Heart left ventricle (tissue), 16 donors: ENCODE data around the gene PTBP3. TPM values are rescaled to one million over a fixed set of nuclear protein-coding genes. Genes with fewer than 3 reads are reported as not detected.

ENCODE experiments used
- ATAC-seq, 4 donors: fragments of 200-7000 bp; cut with Tn5 transposase; one replicate each; pipeline ENCODE4 v1.9.1; 2020 to 2022; ENCODE audit warnings: moderate library complexity in 4 of 4, mild to moderate bottlenecking in 3 of 4, moderate number of reproducible peaks in 1 of 4
- DNase-seq, 5 donors: peaks; one replicate each; pipeline ENCODE4 v3.0.0-alpha.2; 2020
- H3K27ac ChIP-seq, 12 donors: fragments of 200-600 bp; sonication (generic) in 4 of 12; one replicate each; pipeline versions ENCODE4 v1.5.0 to v1.8.0; 2016 to 2022; ENCODE audit warnings: mild to moderate bottlenecking in 2 of 12
- H3K27me3 ChIP-seq, 9 donors: fragments of 200-600 bp; sonication (generic) in 2 of 9; one replicate each; pipeline versions ENCODE4 v1.5.1 to v1.8.0; 2016 to 2022; ENCODE audit warnings: mild to moderate bottlenecking in 3 of 9
- H3K36me3 ChIP-seq, 9 donors: fragments of 200-600 bp; sonication (generic) in 2 of 9; one replicate each; pipeline versions ENCODE4 v1.5.0 to v1.8.0; 2018 to 2022; ENCODE audit warnings: mild to moderate bottlenecking in 2 of 9
- H3K4me1 ChIP-seq, 12 donors: fragments of 200-600 bp; sonication (generic) in 4 of 12; one replicate each; pipeline versions ENCODE4 v1.5.0 to v1.8.0; 2016 to 2022; ENCODE audit warnings: mild to moderate bottlenecking in 3 of 12
- H3K4me3 ChIP-seq, 12 donors: fragments of 200-600 bp; sonication (generic) in 4 of 12; one replicate each; pipeline versions ENCODE4 v1.5.0 to v1.8.0; 2017 to 2022; ENCODE audit warnings: mild to moderate bottlenecking in 9 of 12, moderate library complexity in 4 of 12
- H3K9me3 ChIP-seq, 12 donors: fragments of 200-600 bp; sonication (generic) in 4 of 12; one replicate each; pipeline versions ENCODE4 v1.5.0 to v1.8.0; 2016 to 2022; ENCODE audit warnings: mild to moderate bottlenecking in 1 of 12
- CTCF ChIP-seq, 12 donors: fragments of 200-600 bp; sonication (generic) in 4 of 12; IDR thresholded peaks; one replicate each; pipeline versions ENCODE4 v1.5.0 to v1.8.0; 2018 to 2022; ENCODE audit warnings: antibody characterized with exemption in 12 of 12, mild to moderate bottlenecking in 5 of 12
- POLR2A ChIP-seq, 2 donors: fragments of 450-650 bp; IDR thresholded peaks; one replicate each; pipeline ENCODE4 v1.6.1; 2017; ENCODE audit warnings: antibody characterized with exemption in 2 of 2, mild to moderate bottlenecking in 2 of 2, moderate library complexity in 2 of 2
- WGBS, 4 donors: extraction: QIAGEN DNeasy Blood & Tissue Kit in 2 of 4; methylation state at CpG; one replicate each; pipeline versions ENCODE4 v1.1.5 to v1.1.7; 2013 to 2018; 5-methylcytosine and 5-hydroxymethylcytosine counted together
- intact Hi-C, 10 donors: fragments of 100-400 bp; cut with DNase I; formaldehyde crosslinking; loops; one replicate each; pipeline versions ENCODE4 v1.11.1 to v1.14.2; 2022
- polyA plus RNA-seq, 2 donors: library from polyadenylated mRNA; stranded (reverse); fragments of 200-250 nt; gene quantifications; one replicate each; pipeline ENCODE4 v1.2.3, GENCODE V29; 2013
- total RNA-seq, 9 donors: library from RNA; depleted of rRNA in 2 of 9; stranded (reverse); fragments of >200 nt in 2 of 9; fragmentation: NEBNext Ultra II Directional in 3 of 9; extraction: Animal tissue kit (Norgen Biotek cat#: 25700) in 3 of 9; gene quantifications; one replicate each; pipeline versions ENCODE4 v1.1.0 to v1.2.4, GENCODE V29; 2016 to 2023
- donor health status: ischemic (EF 13 %, LVEDD 7.1; RV severe dilation, severe dysfunction).
- donor health status: healthy with polysubstance abuse.
- donor health status: DM: no; HTN: yes; CAD: no.
- donor health status: DM: no; HTN: no; CAD: no.
- donor health status: ischemic (EF 25% LVEDD 6.9; RV normal size, moderate dysfunction).
- donor health status: ischemic (EF 25% LVEDD 5.7; RV mildly dilated, moderate dysfunction).
- donor health status: healthy.
- donor health status: DM: yes; HTN: yes; CAD: no.
- donor health status: ischemic (EF 35%, LVEDD 5.7; RV mildly dilated, moderate dysfunction).
- donor health status: nonischemic (EF 11% LVEDD 7.7; RV severe dilation, severe dysfunction).
- donor health status: DM: yes; HTN: yes; CAD: no.
- donor health status: PGD.
- donor health status: ischemic (EF 29% LVEDD 5.4; RV normal size, mild dysfunction).
- donor health status: nonischemic (EF 23%, LVEDD 6.1; RV moderate dilation, normal function).

The PTBP3 gene
- total and polyA plus RNA-seq, 11 donors: 2.8 to 49.0 (median 13.7) TPM

- TF ChIP-seq POLR2A (IDR thresholded peaks at IDR 0.05): no peak
- no peak for TF ChIP-seq CTCF (IDR thresholded peaks at IDR 0.05)
- DNase-seq: no peak
- WGBS, 4 donors: 96 to 99% (median 98%) methylated on average over 2 of the region's 2 CpGs
- peaks cover 0 to 10% (median 0%) of the 10 kb centered on the region in 9 donors for H3K36me3 ChIP-seq
- H3K27ac ChIP-seq: no peak overlapping the region
- H3K9me3 ChIP-seq: peaks cover 0 to 13% (median 0%) of the 10 kb centered on the region in 12 donors
- no peak overlapping the region for H3K4me3 ChIP-seq
- peaks cover 0 to 7% (median 0%) of the 10 kb centered on the region in 12 donors for H3K4me1 ChIP-seq
- ATAC-seq: no peak
- H3K27me3 ChIP-seq: no peaks in the 10 kb centered on the region
- intact Hi-C loops: loop anchor here in 1 of 10 donors (10.0 kb wide), 1 partner anchor 56 kb away; no protein-coding TSS in a partner anchor
Observed at GRCh38 chr9:112280904-112281303, 52.5 kb downstream of the PTBP3 start.

GRCh38 chr9:112279501-112279900 lies 53.9 kb downstream of the PTBP3 start:
- peaks cover 0 to 13% (median 3%) of the 10 kb centered on the region in 12 donors for H3K4me1 ChIP-seq
- H3K27ac ChIP-seq: no peak overlapping the region
- no peak for TF ChIP-seq CTCF (IDR thresholded peaks at IDR 0.05)
- no peak for TF ChIP-seq POLR2A (IDR thresholded peaks at IDR 0.05)
- ATAC-seq (no peak), DNase-seq (no peak)
- peaks cover 0 to 10% (median 0%) of the 10 kb centered on the region in 9 donors for H3K36me3 ChIP-seq
- intact Hi-C loops: no loop called here
- H3K9me3 ChIP-seq: peaks cover 0 to 12% (median 0%) of the 10 kb centered on the region in 12 donors
- no peaks in the 10 kb centered on the region for H3K27me3 ChIP-seq
- no peak overlapping the region for H3K4me3 ChIP-seq

- peak in 1 of 4 donors; percentile 43 for ATAC-seq
- intact Hi-C loops: no loop called here
Observed at GRCh38 chr9:112278152-112278551, 55.3 kb downstream of the PTBP3 start.

GRCh38 chr9:112274600-112274999 lies 58.8 kb downstream of the PTBP3 start:
- Histone ChIP-seq H3K9me3 (no peaks in the 10 kb centered on the region), H3K36me3 (peaks cover 0 to 9% (median 0%) of the 10 kb centered on the region in 9 donors), H3K27me3 (no peaks in the 10 kb centered on the region), H3K4me3 (no peak overlapping the region), H3K4me1 (peaks cover 0 to 27% (median 7%) of the 10 kb centered on the region in 12 donors), H3K27ac (no peak overlapping the region)
- ATAC-seq: no peak
- TF ChIP-seq POLR2A (IDR thresholded peaks at IDR 0.05): no peak
- TF ChIP-seq CTCF (IDR thresholded peaks at IDR 0.05): no peak
- 96 to 100% (median 100%) methylated on average over 1 of the region's 1 CpG for WGBS, 4 donors
- intact Hi-C loops: no loop called here
- no peak for DNase-seq

More at GRCh38 chr9:112278152-112278551, 55.3 kb downstream of the PTBP3 start:
- Histone ChIP-seq H3K27me3 (no peaks in the 10 kb centered on the region), H3K4me3 (no peak overlapping the region), H3K4me1 (peaks cover 0 to 25% (median 7%) of the 10 kb centered on the region in 12 donors), H3K9me3 (no peaks in the 10 kb centered on the region), H3K36me3 (no peaks in the 10 kb centered on the region), H3K27ac (no peak overlapping the region)
- 31 to 47% (median 39%) methylated on average over 3 of the region's 3 CpGs for WGBS, 4 donors
- DNase-seq: no peak
- TF ChIP-seq CTCF (IDR thresholded peaks at IDR 0.05): no peak
